B cell (primary cell): ENCODE measurements around the gene MIPEP. TPM values are rescaled to one million over a fixed set of nuclear protein-coding genes. Genes with fewer than 3 reads are reported as not detected.

Source experiments
- ATAC-seq: fragments of 200-7000 bp; cut with Tn5 transposase; one replicate; pipeline ENCODE4 v1.10.0; 2021; ENCODE audit warnings: low read depth, mild to moderate bottlenecking, moderate number of reproducible peaks, moderate library complexity
- CTCF ChIA-PET: fragments of 350-600 bp; sonication (Branson Sonifier 250); formaldehyde crosslinking; loops from one replicate; lab custom pipeline; 2021; ENCODE audit warnings: antibody characterized with exemption, inconsistent platforms; lab: Charles Lee
- POLR2A ChIA-PET: fragments of 350-600 bp; sonication (Branson Sonifier 250); formaldehyde crosslinking; loops from one replicate; lab custom pipeline; 2021; ENCODE audit warnings: antibody characterized with exemption; lab: Charles Lee
- DNase-seq: peaks from one replicate; pipeline ENCODE4 v3.0.0; 2013
- H2AFZ ChIP-seq: 2 replicates; pipeline ENCODE4 v1.6.1; 2012; ENCODE audit warnings: mild to moderate bottlenecking, low read depth, low read length; ENCODE audit not compliant: insufficient read depth, poor library complexity, severe bottlenecking
- H3K27ac ChIP-seq, 2 donors: 1 replicate in 1 of 2; 2 replicates in 1 of 2; pipeline ENCODE4 v1.5.1; 2012 to 2013; ENCODE audit warnings: low read length in 2 of 2, mild to moderate bottlenecking in 2 of 2, moderate library complexity in 1 of 2
- H3K27me3 ChIP-seq, 4 experiments: fragments of 200-600 bp in 1 of 4; sonication (generic) in 1 of 4; replicated peaks in 1 of 4; 1 replicate in 2 of 4; 2 replicates in 2 of 4; pipeline versions ENCODE4 v1.6.1 to v1.7.0; 2013 to 2016; ENCODE audit warnings: low read length in 3 of 4, mild to moderate bottlenecking in 2 of 4, mixed read lengths in 1 of 4, moderate library complexity in 1 of 4; ENCODE audit not compliant: insufficient read depth in 4 of 4, control insufficient read depth in 3 of 4; ENCODE audit errors: control extremely low read depth in 1 of 4
- H3K36me3 ChIP-seq, 2 experiments: replicated peaks in 1 of 2; 1 replicate in 1 of 2; 2 replicates in 1 of 2; pipeline versions ENCODE4 v1.6.1 to v1.7.1; 2013; ENCODE audit warnings: low read length in 1 of 2; ENCODE audit not compliant: insufficient read depth in 2 of 2, control insufficient read depth in 1 of 2; ENCODE audit errors: control extremely low read depth in 1 of 2, extremely low read depth in 1 of 2
- H3K4me1 ChIP-seq, 2 donors: fragments of 200-600 bp in 1 of 2; sonication (generic) in 1 of 2; 1 replicate in 1 of 2; 2 replicates in 1 of 2; pipeline versions ENCODE4 v1.5.1 to v1.6.1; 2013 to 2017; ENCODE audit warnings: low read length in 2 of 2; ENCODE audit not compliant: control insufficient read depth in 2 of 2, insufficient read depth in 2 of 2
- H3K4me2 ChIP-seq: replicated peaks from 2 replicates; pipeline ENCODE3; 2012; ENCODE audit warnings: mild to moderate bottlenecking, low read depth, low read length; ENCODE audit not compliant: poor library complexity, severe bottlenecking
- H3K4me3 ChIP-seq, 5 experiments: fragments of 200-600 bp in 1 of 5; sonication (generic) in 1 of 5; 1 replicate in 3 of 5; 2 replicates in 2 of 5; pipeline versions ENCODE4 v1.5.1 to v1.7.0; 2011 to 2016; ENCODE audit warnings: low read length in 4 of 5, mild to moderate bottlenecking in 4 of 5, low read depth in 2 of 5, control low read depth in 1 of 5, moderate library complexity in 1 of 5; ENCODE audit not compliant: insufficient read depth in 1 of 5; ENCODE audit errors: control extremely low read depth in 1 of 5, extremely low read depth in 1 of 5
- H3K79me2 ChIP-seq: fragments of 200-600 bp; sonication (generic); one replicate; pipeline ENCODE4 v1.6.0; 2016; ENCODE audit warnings: low read length; ENCODE audit not compliant: control insufficient read depth, insufficient read depth
- H3K9ac ChIP-seq: fragments of 200-600 bp; sonication (generic); 2 replicates; pipeline ENCODE4 v1.6.1; 2017; ENCODE audit warnings: mild to moderate bottlenecking, low read length, moderate library complexity
- H3K9me3 ChIP-seq, 3 donors: one replicate each; pipeline versions ENCODE4 v1.6.1 to v1.7.1; 2013; ENCODE audit warnings: low read length in 2 of 3; ENCODE audit not compliant: control insufficient read depth in 2 of 3, insufficient read depth in 1 of 3; ENCODE audit errors: control extremely low read depth in 1 of 3
- H4K20me1 ChIP-seq: 2 replicates; pipeline ENCODE4 v1.6.0; 2012; ENCODE audit warnings: mild to moderate bottlenecking, low read length; ENCODE audit not compliant: insufficient read depth, control insufficient read depth, poor library complexity, severe bottlenecking
- H3K27ac Mint-ChIP-seq: one replicate; pipeline ENCODE4 v1.8.0; 2021; ENCODE audit warnings: mixed read lengths
- H3K27me3 Mint-ChIP-seq: one replicate; pipeline ENCODE4 v1.8.0; 2021; ENCODE audit warnings: mixed read lengths
- H3K4me1 Mint-ChIP-seq: one replicate; pipeline ENCODE4 v1.8.0; 2021; ENCODE audit warnings: mixed read lengths
- H3K4me3 Mint-ChIP-seq: one replicate; pipeline ENCODE4 v1.8.0; 2021; ENCODE audit warnings: mixed read lengths
- H3K9me3 Mint-ChIP-seq: one replicate; pipeline ENCODE4 v1.8.0; 2022; ENCODE audit warnings: mixed read lengths; ENCODE audit not compliant: insufficient read depth
- CTCF ChIP-seq: fragments of 200-600 bp; IDR thresholded peaks from one replicate; pipeline ENCODE4 v1.8.0; 2022; ENCODE audit warnings: antibody characterized with exemption, mild to moderate bottlenecking
- EZH2 ChIP-seq: IDR thresholded peaks from 2 replicates; pipeline ENCODE4 v1.6.1; 2012; ENCODE audit warnings: borderline replicate concordance, low read depth, mild to moderate bottlenecking, moderate library complexity, low read length; ENCODE audit not compliant: insufficient read depth, poor library complexity, severe bottlenecking
- WGBS: methylation state at CpG from one replicate; pipeline ENCODE4 v1.1.5; 2013; ENCODE audit warnings: missing lambda C conversion rate; ENCODE audit not compliant: insufficient coverage; 5-methylcytosine and 5-hydroxymethylcytosine counted together
- intact Hi-C: fragments of 100-400 bp; cut with micrococcal nuclease; formaldehyde crosslinking; loops from one replicate; pipeline ENCODE4 v1.10.0; 2022
- polyA plus RNA-seq: library from polyadenylated mRNA; depleted of rRNA; stranded (reverse); fragments of >200 nt; gene quantifications from 2 replicates; pipeline ENCODE4 v1.2.3, GENCODE V29; 2012
- total RNA-seq, 2 donors: library from RNA; stranded (reverse); fragments of 120-200 nt in 1 of 2; gene quantifications; 1 replicate in 1 of 2; 2 replicates in 1 of 2; pipeline versions ENCODE4 v1.2.3 to v1.2.4, GENCODE V29; 2013 to 2022

Gene MIPEP
- total and polyA plus RNA-seq, 2 donors (not counting 1 experiment from before 2014, with no cell fraction given): 6.2 to 16.9 TPM

DNA sequence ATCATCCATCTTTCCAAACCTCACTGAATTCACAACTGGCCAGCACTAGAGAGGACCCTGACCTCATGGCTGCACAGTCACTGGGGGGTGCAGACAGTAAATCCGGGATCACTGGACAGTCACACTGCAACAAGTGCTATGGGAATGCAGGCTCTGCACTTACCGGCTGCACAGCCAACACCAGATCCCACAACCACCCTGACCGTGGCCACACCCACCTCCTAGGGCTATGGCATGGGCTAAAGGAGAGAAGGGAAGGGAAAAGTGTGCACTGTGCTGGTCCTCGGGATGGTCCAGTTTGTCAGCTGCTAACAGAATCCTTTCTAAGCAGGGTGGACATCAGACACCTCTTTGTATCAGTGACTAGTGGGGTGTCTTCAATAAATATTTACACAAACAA, 118.2 kb downstream of the MIPEP start:
- no peak for DNase-seq
- ATAC-seq: no peak
- no peak overlapping the region for H3K4me3 ChIP-seq
- peaks cover 37% of the 10 kb centered on the region for H3K27me3 Mint-ChIP-seq
- no peaks in the 10 kb centered on the region for H3K79me2 ChIP-seq
- WGBS: 100% methylated on average over 1 of the region's 4 CpGs
- H3K9me3 ChIP-seq: peaks cover 0 to 3% (median 0%) of the 10 kb centered on the region in 3 donors
- H3K4me3 Mint-ChIP-seq: no peak overlapping the region
- peaks cover 0 to 43% (median 27%) of the 10 kb centered on the region in 4 experiments for H3K27me3 ChIP-seq
- peaks cover 7 to 15% of the 10 kb centered on the region in 2 donors for H3K4me1 ChIP-seq
- no peaks in the 10 kb centered on the region for H3K36me3 ChIP-seq
- ChIA-PET CTCF (no interaction called here), POLR2A (no interaction called here)
- no peak for TF ChIP-seq CTCF
- TF ChIP-seq EZH2: no peak
- H3K9me3 Mint-ChIP-seq: no peaks in the 10 kb centered on the region
- H3K4me1 Mint-ChIP-seq: peaks cover 11% of the 10 kb centered on the region
- H3K27ac Mint-ChIP-seq: no peak overlapping the region
- H2AFZ ChIP-seq: no peak overlapping the region
- intact Hi-C loops: no loop called here
- H3K9ac ChIP-seq: no peak overlapping the region
- H4K20me1 ChIP-seq: peaks cover 24% of the 10 kb centered on the region
- H3K27ac ChIP-seq: no peak overlapping the region
- no peak overlapping the region for H3K4me2 ChIP-seq

- H2AFZ ChIP-seq: no peak overlapping the region
- H3K4me1 Mint-ChIP-seq: peaks cover 10% of the 10 kb centered on the region
- H3K9me3 Mint-ChIP-seq: no peaks in the 10 kb centered on the region
- intact Hi-C loops: no loop called here
- DNase-seq (no peak), ATAC-seq (no peak)
- ChIA-PET POLR2A (no interaction called here), CTCF (no interaction called here)
- H3K4me2 ChIP-seq: no peak overlapping the region
- peaks cover 6 to 10% of the 10 kb centered on the region in 2 donors for H3K4me1 ChIP-seq
- H3K4me3 ChIP-seq: no peak overlapping the region
- peaks cover 33% of the 10 kb centered on the region for H3K27me3 Mint-ChIP-seq
- TF ChIP-seq CTCF (no peak), EZH2 (no peak)
- WGBS: 100% methylated on average over 2 of the region's 4 CpGs
- no peak overlapping the region for H3K27ac Mint-ChIP-seq
- H3K36me3 ChIP-seq: no peaks in the 10 kb centered on the region
- H3K79me2 ChIP-seq: no peaks in the 10 kb centered on the region
- peaks cover 0 to 3% (median 0%) of the 10 kb centered on the region in 3 donors for H3K9me3 ChIP-seq
- H4K20me1 ChIP-seq: peaks cover 20% of the 10 kb centered on the region
- no peak overlapping the region for H3K9ac ChIP-seq
- no peak overlapping the region for H3K27ac ChIP-seq
- no peak overlapping the region for H3K4me3 Mint-ChIP-seq
- peaks cover 0 to 39% (median 22%) of the 10 kb centered on the region in 4 experiments for H3K27me3 ChIP-seq
Observed at GRCh38 chr13:23770428-23770827, 118.8 kb downstream of the MIPEP start.
